ENCODE results near the gene CALML5. TPM values are rescaled to one million over a fixed set of nuclear protein-coding genes. Genes with fewer than 3 reads are reported as not detected.
"Not testable (repeated sequence)": the region's sequence is repeated elsewhere in the genome, so short reads cannot be mapped to it uniquely, and the experiment has no call there.

Gene CALML5
- total RNA-seq, 1 experiment from 2014 or later, result not detected

DNA sequence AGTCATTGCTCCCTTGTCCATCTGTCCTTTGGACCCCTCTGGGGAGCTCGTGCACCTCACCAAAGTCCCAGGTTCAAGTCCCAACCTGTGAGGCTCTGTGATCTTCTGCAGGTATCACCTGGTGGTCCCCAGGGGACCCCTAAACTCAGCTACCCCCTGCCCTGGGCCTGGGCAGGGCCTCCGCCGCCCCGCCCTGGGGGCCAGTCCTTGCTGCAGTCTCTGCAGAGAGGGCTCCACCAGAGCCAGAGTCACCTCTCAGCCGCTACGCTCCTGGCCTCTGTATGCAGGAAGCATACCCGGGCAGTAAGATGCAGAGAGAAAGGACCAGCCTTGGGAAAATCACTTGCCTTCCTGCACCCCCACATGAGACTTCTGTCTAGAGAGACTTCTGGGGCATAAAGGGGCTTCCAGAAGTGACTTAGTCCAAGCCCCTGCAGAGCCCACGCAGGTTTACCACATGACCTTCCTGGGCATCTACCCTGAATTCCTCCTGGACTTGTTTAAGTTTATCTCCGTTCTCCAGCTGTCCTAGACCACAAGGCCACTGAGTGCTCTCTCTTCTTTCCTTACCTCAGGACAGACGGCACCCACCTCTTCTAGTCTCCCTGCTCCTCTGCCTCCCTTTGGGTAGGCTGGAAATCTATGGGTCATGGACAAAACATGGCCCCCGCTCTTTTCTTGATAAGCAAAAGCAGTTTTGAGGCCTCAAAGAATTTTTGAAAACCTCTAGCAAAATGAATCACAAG is 21.2 kb downstream of the CALML5 start:
- Histone ChIP-seq H3K4me3 (ENCODE audit: low read length) (no peak overlapping the region), H3K4me2 (ENCODE audit: low read length) (no peak overlapping the region), H3K36me3 (ENCODE audit: low read depth, low read length) (no peaks in the 10 kb centered on the region), H4K20me1 (ENCODE audit: low read length) (no peaks in the 10 kb centered on the region), H3K4me1 (ENCODE audit: insufficient read depth, low read length) (no peaks in the 10 kb centered on the region), H3F3A (ENCODE audit: low read length, unreplicated experiment) (no peaks in the 10 kb centered on the region), H3K9me2 (replicated peaks; ENCODE audit: low read length) (no peaks in the 10 kb centered on the region), H3K27me3 (ENCODE audit: low read length) (no peaks in the 10 kb centered on the region), H3K9ac (ENCODE audit: low read length) (no peak overlapping the region), H3K27ac (ENCODE audit: low read length) (no peak overlapping the region), H3K79me2 (ENCODE audit: low read length) (no peaks in the 10 kb centered on the region), H2AFZ (ENCODE audit: low read length) (no peak overlapping the region), H3K9me3 (ENCODE audit: low read length) (no peaks in the 10 kb centered on the region)
- BruUV-seq (replicated peaks), result no TSS peak
- ChIA-PET POLR2A (ENCODE audit: unreplicated experiment) (interaction anchor here (0.6 kb wide), 1 partner anchor 123 kb away, joined by 5 read pairs; no protein-coding TSS in a partner anchor), CTCF (no interaction called here)
- ATAC-seq (no peak), DNase-seq (no peak)
- no peak for TF ChIP-seq EZH2 (IDR thresholded peaks at IDR 0.05; ENCODE audit: low read length, unreplicated experiment)
- no peak for TF ChIP-seq EZH2phosphoT487 (IDR thresholded peaks at IDR 0.05; ENCODE audit: borderline replicate concordance, low read length)
- intact Hi-C loops (cut with micrococcal nuclease), result no loop called here

DNA sequence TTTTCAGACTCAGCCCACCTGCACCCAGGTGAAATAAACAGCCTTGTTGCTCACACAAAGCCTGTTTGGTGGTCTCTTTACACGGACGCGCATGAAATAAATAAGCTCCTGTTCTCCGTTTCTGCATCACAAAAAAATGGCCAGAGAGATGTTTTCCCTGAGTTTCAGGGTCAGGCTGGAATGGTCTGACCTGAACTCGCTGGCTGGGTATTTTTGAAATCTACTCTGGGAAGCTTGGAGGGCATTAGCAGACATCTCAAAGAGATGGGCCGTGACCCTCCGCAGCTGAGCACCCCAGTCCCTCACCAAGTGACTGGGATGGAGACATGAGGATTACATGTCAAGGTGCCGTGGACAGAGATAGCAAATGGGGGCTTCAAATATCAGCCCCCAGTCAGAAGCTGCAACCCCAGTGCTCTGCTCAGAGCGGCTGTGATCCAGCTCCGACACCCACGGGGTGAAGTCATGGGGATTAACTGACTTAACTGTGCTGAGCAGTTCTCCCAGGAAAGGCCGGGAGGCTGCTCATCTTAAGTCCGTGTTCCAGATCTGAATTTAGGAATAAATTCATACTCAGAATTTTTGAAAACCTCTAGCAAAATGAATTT is 22.3 kb downstream of the CALML5 start:
- no peaks in the 10 kb centered on the region for H4K20me1 ChIP-seq (ENCODE audit: low read length)
- H3K4me1 ChIP-seq (ENCODE audit: insufficient read depth, low read length), result no peaks in the 10 kb centered on the region
- no peak overlapping the region for H3K4me3 ChIP-seq (ENCODE audit: low read length)
- TF ChIP-seq EZH2phosphoT487 (IDR thresholded peaks at IDR 0.05; ENCODE audit: borderline replicate concordance, low read length) (no peak), EZH2 (IDR thresholded peaks at IDR 0.05; ENCODE audit: low read length, unreplicated experiment) (no peak)
- TF ChIP-seq, protein P1, sequence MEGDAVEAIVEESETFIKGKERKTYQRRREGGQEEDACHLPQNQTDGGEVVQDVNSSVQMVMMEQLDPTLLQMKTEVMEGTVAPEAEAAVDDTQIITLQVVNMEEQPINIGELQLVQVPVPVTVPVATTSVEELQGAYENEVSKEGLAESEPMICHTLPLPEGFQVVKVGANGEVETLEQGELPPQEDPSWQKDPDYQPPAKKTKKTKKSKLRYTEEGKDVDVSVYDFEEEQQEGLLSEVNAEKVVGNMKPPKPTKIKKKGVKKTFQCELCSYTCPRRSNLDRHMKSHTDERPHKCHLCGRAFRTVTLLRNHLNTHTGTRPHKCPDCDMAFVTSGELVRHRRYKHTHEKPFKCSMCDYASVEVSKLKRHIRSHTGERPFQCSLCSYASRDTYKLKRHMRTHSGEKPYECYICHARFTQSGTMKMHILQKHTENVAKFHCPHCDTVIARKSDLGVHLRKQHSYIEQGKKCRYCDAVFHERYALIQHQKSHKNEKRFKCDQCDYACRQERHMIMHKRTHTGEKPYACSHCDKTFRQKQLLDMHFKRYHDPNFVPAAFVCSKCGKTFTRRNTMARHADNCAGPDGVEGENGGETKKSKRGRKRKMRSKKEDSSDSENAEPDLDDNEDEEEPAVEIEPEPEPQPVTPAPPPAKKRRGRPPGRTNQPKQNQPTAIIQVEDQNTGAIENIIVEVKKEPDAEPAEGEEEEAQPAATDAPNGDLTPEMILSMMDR (conservative IDR thresholded peaks at IDR 0.05; ENCODE audit: low read depth, low read length), result no peak
- H3K79me2 ChIP-seq (ENCODE audit: low read length), result no peaks in the 10 kb centered on the region
- H3K4me2 ChIP-seq (ENCODE audit: low read length), result no peak overlapping the region
- H3F3A ChIP-seq (ENCODE audit: low read length, unreplicated experiment), result no peaks in the 10 kb centered on the region
- no peak overlapping the region for H3K27ac ChIP-seq (ENCODE audit: low read length)
- H3K9me3 ChIP-seq (ENCODE audit: low read length), result no peaks in the 10 kb centered on the region
- no peak overlapping the region for H2AFZ ChIP-seq (ENCODE audit: low read length)
- DNase-seq (no peak), ATAC-seq (no peak)
- no peaks in the 10 kb centered on the region for H3K27me3 ChIP-seq (ENCODE audit: low read length)
- intact Hi-C loops (cut with micrococcal nuclease), result no loop called here
- no peaks in the 10 kb centered on the region for H3K36me3 ChIP-seq (ENCODE audit: low read depth, low read length)
- no TSS peak for BruUV-seq (replicated peaks)
- POLR2A ChIA-PET (ENCODE audit: unreplicated experiment), result no interaction called here
- H3K9me2 ChIP-seq (replicated peaks; ENCODE audit: low read length), result no peaks in the 10 kb centered on the region
- CTCF ChIA-PET, result no interaction called here
- H3K9ac ChIP-seq (ENCODE audit: low read length), result no peak overlapping the region

DNA sequence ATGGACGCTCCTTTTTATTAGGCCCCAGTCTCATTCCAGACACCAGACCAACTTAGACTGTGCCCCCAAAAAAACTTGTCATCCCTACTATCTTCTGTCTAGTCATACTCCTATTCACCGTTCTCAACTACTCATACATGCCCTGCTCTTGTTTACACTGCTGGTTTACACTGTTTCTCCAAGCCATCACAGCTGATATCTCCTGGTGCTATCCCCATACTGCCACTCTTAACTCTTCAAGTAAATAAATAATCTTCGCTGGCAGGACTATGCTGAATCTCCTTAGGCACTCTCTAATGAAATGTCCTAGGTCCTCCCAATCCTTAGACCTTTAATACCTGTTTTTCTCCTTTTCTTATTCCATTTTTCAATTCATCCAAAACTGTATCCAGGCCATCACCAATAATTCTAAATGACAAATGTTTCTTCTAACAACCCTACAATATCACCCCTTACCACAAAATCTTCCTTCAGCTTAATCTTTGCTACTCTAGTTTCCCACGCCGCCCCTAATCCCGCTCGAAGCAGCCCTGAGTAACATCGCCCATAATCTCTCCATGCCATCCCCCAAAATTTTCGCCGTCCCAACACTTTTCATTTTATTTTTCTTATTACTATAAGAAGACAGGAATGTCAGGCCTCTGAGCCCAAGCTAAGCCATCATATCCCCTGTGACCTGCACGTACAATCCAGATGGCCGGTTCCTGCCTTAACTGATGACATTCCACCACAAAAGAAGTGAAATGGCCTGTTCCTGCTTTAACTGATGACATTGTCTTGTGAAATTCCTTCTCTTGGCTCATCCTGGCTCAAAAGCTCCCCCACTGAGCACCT is 23.2 kb downstream of the CALML5 start:
- H3K9me3 ChIP-seq (ENCODE audit: low read length); H3K9me2 ChIP-seq (replicated peaks; ENCODE audit: low read length); H3F3A ChIP-seq (ENCODE audit: low read length, unreplicated experiment); H3K36me3 ChIP-seq (ENCODE audit: low read depth, low read length); H3K27me3 ChIP-seq (ENCODE audit: low read length); ATAC-seq; CTCF ChIA-PET; H3K4me3 ChIP-seq (ENCODE audit: low read length); H3K4me2 ChIP-seq (ENCODE audit: low read length); H3K27ac ChIP-seq (ENCODE audit: low read length); H3K9ac ChIP-seq (ENCODE audit: low read length); intact Hi-C loops (cut with micrococcal nuclease); POLR2A ChIA-PET (ENCODE audit: unreplicated experiment); H2AFZ ChIP-seq (ENCODE audit: low read length); BruUV-seq (replicated peaks); H4K20me1 ChIP-seq (ENCODE audit: low read length); H3K4me1 ChIP-seq (ENCODE audit: insufficient read depth, low read length); H3K79me2 ChIP-seq (ENCODE audit: low read length); DNase-seq: not testable (repeated sequence)

DNA sequence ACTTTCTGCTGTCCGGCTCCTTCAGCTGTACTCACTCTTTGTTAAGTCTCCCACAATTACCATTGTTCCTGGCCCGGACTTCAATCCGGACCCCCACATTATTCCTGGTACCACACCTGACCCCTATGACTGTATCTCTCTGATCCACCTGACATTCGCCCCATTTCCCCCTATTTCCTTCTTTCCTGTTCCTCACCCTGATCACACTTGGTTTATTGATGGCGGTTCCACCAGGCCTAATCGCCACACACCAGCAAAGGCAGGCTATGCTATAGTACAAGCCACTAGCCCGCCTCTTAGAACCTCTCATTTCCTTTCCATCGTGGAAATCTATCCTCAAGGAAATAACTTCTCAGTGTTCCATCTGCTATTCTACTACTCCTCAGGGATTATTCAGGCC is 24.3 kb downstream of the CALML5 start:
- not testable (repeated sequence) for H3K4me2 ChIP-seq (ENCODE audit: low read length); DNase-seq; ATAC-seq

DNA sequence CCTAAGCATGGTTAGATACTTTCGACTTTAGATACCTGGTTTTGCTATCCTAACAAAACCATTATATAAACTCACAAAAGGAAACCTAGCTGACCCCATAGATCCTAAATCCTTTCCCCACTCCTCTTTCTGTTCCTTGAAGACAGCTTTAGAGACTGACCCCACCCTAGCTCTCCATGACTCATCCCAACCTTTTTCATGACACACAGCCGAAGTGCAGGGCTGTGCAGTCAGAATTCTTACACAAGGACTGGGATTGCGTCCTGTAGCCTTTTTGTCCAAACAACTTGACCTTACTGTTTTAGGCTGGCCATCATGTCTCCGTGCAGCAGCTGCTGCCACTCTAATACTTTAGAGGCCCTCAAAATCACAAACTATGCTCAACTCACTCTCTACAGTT is 24.7 kb downstream of the CALML5 start:
- H3K4me2 ChIP-seq (ENCODE audit: low read length); H3F3A ChIP-seq (ENCODE audit: low read length, unreplicated experiment); H3K36me3 ChIP-seq (ENCODE audit: low read depth, low read length); H3K9ac ChIP-seq (ENCODE audit: low read length); H4K20me1 ChIP-seq (ENCODE audit: low read length); H3K9me2 ChIP-seq (replicated peaks; ENCODE audit: low read length); H3K27ac ChIP-seq (ENCODE audit: low read length); H3K27me3 ChIP-seq (ENCODE audit: low read length); CTCF ChIA-PET; intact Hi-C loops (cut with micrococcal nuclease); H3K9me3 ChIP-seq (ENCODE audit: low read length); ATAC-seq; POLR2A ChIA-PET (ENCODE audit: unreplicated experiment); BruUV-seq (replicated peaks); H3K4me3 ChIP-seq (ENCODE audit: low read length); H2AFZ ChIP-seq (ENCODE audit: low read length); H3K79me2 ChIP-seq (ENCODE audit: low read length); H3K4me1 ChIP-seq (ENCODE audit: insufficient read depth, low read length): not testable (repeated sequence)
- peak; percentile 23 for DNase-seq

More for the DNA sequence above, 24.3 kb downstream of the CALML5 start:
- H3K4me1 ChIP-seq (ENCODE audit: insufficient read depth, low read length); H3K79me2 ChIP-seq (ENCODE audit: low read length); H3K27ac ChIP-seq (ENCODE audit: low read length); POLR2A ChIA-PET (ENCODE audit: unreplicated experiment); H3K36me3 ChIP-seq (ENCODE audit: low read depth, low read length); intact Hi-C loops (cut with micrococcal nuclease); H3K4me3 ChIP-seq (ENCODE audit: low read length); H3K9me2 ChIP-seq (replicated peaks; ENCODE audit: low read length); H2AFZ ChIP-seq (ENCODE audit: low read length); BruUV-seq (replicated peaks); H3F3A ChIP-seq (ENCODE audit: low read length, unreplicated experiment); H4K20me1 ChIP-seq (ENCODE audit: low read length); H3K27me3 ChIP-seq (ENCODE audit: low read length); H3K9me3 ChIP-seq (ENCODE audit: low read length); H3K9ac ChIP-seq (ENCODE audit: low read length); CTCF ChIA-PET: not testable (repeated sequence)
